ENCODE data around the gene TREM2.
A peak's percentile ranks its signal among the peaks of the same experiment; 100 is the strongest.

TREM2 gene

DNA sequence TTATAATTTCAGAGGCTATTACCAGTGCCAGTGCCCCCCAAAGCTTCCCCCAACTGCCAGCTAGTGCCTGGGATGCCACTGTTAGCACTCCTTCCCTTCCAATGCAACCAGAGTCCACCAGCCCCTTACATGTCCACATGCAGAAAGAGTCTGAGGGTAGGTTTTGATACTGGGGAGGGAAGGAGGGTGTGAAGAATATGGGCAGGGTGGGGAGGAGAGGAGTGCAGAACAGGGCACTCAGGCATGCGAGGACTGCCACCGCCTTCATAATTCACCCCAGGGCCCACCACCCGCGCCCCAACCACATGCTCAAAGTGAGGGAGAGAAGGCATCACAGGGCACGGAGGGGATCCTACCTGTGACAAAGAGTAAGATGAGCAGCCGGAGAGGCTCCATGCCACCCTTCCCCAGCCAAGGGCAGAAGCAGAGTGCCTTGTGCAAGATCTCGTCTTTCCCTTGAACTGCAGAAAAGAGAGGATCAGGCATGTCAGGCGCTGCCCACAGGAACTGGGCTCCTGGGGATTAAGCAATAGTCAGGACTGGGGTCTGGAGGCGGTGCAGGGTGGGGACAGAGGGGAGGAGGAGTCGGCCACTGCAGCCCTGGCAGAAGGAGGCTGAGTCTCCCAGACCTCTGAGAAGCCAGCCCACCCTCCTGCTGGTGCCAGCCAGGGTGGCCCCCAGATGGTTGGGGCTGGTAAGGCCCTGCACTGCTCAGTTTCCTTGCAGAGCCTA is at the start of gene TREM2:
Gene TREM2 (minus strand): TSS at position 430 of the 732 bp plus-strand sequence. CDS start 34 bp downstream, at position 396.
- H3K36me3 ChIP-seq (ENCODE audit: control insufficient read depth, insufficient read depth, low read length, severe bottlenecking), result no peaks in the 10 kb centered on the region
- no peak for DNase-seq (ENCODE audit: low read depth)
- H3K9ac ChIP-seq (ENCODE audit: low read length), result no peak within 1 kb of the TSS
- no peak within 1 kb of the TSS for H3K4me3 ChIP-seq (ENCODE audit: low read length)
- peaks cover 60% of the 10 kb centered on the region for H3K27me3 ChIP-seq (replicated peaks; ENCODE audit: control insufficient read depth, insufficient read depth, low read length)
- no peaks in the 10 kb centered on the region for H3K4me1 ChIP-seq (ENCODE audit: control insufficient read depth, insufficient read depth, low read length)
- H3K9me3 ChIP-seq (ENCODE audit: control insufficient read depth, low read length), result no peaks in the 10 kb centered on the region

DNA sequence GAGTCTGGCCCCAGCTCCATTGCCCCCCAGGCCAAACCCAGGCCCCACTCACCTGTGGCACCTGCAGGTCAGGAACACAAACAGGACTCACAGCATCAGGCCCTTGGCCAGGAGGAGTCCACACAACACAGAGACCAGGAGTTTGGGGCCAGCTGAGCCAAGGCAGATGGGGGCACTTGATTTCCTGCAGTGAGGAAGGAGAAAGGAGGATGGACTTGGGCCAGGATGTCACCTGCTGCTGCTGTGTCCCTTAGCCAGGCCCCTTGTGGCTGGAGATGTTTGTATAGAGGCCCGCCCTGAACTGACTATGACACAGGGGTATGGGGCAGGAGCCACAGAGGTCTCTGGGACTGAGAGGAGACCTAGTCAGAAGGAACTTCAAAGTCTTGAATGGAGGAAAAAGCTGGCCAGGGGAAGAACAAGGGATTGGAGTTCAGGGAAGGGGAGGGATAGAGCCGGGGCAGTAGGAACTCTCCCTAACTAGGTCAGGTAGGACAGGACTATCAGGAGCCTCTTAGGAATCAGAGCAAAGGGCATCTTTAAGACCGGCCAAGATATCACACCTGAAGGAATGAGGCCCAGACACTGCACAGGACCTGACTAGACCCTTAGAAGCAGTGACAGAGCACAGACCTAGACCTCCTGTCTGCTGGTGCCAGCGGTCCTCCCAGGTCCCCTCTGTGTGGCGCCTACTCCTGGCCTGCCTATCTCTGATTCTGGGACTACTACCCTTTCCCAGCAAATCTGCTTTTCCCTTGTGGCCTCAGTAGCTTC is 46.8 kb upstream of the TREM2 start:
- no peak overlapping the region for H3K4me3 ChIP-seq (ENCODE audit: low read length)
- no peaks in the 10 kb centered on the region for H3K4me1 ChIP-seq (ENCODE audit: control insufficient read depth, insufficient read depth, low read length)
- no peaks in the 10 kb centered on the region for H3K27me3 ChIP-seq (replicated peaks; ENCODE audit: control insufficient read depth, insufficient read depth, low read length)
- no peaks in the 10 kb centered on the region for H3K36me3 ChIP-seq (ENCODE audit: control insufficient read depth, insufficient read depth, low read length, severe bottlenecking)
- DNase-seq (ENCODE audit: low read depth), result no peak
- peaks cover 27% of the 10 kb centered on the region for H3K9me3 ChIP-seq (ENCODE audit: control insufficient read depth, low read length)
- no peak overlapping the region for H3K9ac ChIP-seq (ENCODE audit: low read length)

DNA sequence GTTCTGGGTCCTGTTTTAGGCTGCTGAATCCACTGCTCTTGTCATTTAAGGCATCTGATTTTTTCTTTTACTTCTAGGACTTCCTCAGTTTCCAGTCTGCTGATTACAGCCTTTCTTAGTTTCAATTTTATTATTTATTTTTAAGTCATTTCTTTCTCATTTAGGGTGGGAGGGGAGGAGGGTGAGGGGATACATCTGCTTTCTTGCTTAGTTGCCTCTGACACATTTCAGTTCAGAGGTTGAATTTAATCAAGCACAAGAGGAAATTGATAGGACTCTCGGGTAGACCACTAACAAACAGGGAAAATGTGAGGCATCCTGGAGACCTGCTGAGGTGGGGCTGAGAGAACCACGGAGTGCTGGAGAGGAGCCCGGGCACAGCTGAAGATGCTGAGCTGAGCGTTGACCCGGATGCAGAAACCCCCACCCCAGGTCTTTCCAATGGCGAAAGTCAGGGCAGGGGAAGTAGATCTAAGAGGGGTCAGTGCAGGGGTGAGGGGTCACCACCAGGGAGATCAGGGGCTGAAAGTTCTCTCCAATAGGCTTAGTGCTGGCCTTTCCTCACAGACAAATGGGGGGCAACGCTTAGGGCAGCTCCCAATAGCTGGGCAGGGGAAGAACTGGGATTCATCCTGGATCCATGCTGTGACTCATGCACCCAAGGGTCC is 45.7 kb upstream of the TREM2 start:
- Histone ChIP-seq H3K36me3 (ENCODE audit: control insufficient read depth, insufficient read depth, low read length, severe bottlenecking) (no peaks in the 10 kb centered on the region), H3K27me3 (replicated peaks; ENCODE audit: control insufficient read depth, insufficient read depth, low read length) (no peaks in the 10 kb centered on the region), H3K4me3 (ENCODE audit: low read length) (no peak overlapping the region), H3K9me3 (ENCODE audit: control insufficient read depth, low read length) (peaks cover 17% of the 10 kb centered on the region), H3K4me1 (ENCODE audit: control insufficient read depth, insufficient read depth, low read length) (no peaks in the 10 kb centered on the region), H3K9ac (ENCODE audit: low read length) (no peak overlapping the region)
- no peak for DNase-seq (ENCODE audit: low read depth)

DNA sequence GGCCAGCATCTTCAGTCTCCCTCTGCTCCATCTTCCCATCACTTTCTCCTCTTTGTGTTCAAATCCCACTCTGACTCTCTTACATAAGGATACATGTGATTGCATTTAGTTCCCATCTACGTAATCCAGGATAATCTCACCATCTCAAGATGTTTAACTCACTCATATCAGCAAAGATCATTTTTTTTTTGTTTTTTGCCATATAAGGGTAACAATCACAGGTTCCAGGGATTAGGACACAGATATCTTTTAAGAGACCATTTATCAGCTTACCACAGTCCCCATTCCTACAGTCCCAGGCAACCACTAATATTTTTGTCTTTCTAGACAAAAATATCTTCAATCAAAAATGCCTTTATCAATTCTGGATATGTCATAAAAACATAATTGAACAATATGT is 41.2 kb upstream of the TREM2 start:
- DNase-seq (ENCODE audit: low read depth), result no peak
- Histone ChIP-seq H3K9ac (ENCODE audit: low read length) (no peak overlapping the region), H3K9me3 (ENCODE audit: control insufficient read depth, low read length) (peaks cover 6% of the 10 kb centered on the region), H3K27me3 (replicated peaks; ENCODE audit: control insufficient read depth, insufficient read depth, low read length) (peaks cover 3% of the 10 kb centered on the region), H3K4me1 (ENCODE audit: control insufficient read depth, insufficient read depth, low read length) (peaks cover 3% of the 10 kb centered on the region), H3K36me3 (ENCODE audit: control insufficient read depth, insufficient read depth, low read length, severe bottlenecking) (no peaks in the 10 kb centered on the region), H3K4me3 (ENCODE audit: low read length) (no peak overlapping the region)

DNA sequence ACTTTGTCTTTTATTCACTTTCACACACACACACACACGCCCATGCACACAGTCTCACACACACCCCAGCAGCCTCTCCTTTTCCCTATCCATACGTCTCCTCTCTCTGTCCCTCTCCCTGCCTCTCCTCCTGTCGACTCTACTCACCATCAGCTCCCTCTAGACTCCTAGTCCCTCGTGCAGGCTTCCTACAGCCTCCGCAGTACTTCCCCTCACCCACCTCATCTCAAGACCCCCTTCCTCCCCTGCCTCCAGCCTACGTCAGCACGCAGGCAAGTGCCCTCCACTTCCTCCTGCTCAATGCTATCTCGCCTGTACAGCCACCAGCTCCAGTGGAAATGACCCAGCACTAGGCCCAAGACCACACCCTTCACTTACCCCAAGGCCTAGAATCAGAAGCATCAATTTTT is 38.9 kb upstream of the TREM2 start:
- H3K27me3 ChIP-seq (replicated peaks; ENCODE audit: control insufficient read depth, insufficient read depth, low read length), result peaks cover 8% of the 10 kb centered on the region
- H3K9me3 ChIP-seq (ENCODE audit: control insufficient read depth, low read length), result peaks cover 6% of the 10 kb centered on the region
- DNase-seq (ENCODE audit: low read depth), result no peak
- no peaks in the 10 kb centered on the region for H3K36me3 ChIP-seq (ENCODE audit: control insufficient read depth, insufficient read depth, low read length, severe bottlenecking)
- H3K9ac ChIP-seq (ENCODE audit: low read length), result no peak overlapping the region
- H3K4me1 ChIP-seq (ENCODE audit: control insufficient read depth, insufficient read depth, low read length), result peaks cover 3% of the 10 kb centered on the region
- no peak overlapping the region for H3K4me3 ChIP-seq (ENCODE audit: low read length)

DNA sequence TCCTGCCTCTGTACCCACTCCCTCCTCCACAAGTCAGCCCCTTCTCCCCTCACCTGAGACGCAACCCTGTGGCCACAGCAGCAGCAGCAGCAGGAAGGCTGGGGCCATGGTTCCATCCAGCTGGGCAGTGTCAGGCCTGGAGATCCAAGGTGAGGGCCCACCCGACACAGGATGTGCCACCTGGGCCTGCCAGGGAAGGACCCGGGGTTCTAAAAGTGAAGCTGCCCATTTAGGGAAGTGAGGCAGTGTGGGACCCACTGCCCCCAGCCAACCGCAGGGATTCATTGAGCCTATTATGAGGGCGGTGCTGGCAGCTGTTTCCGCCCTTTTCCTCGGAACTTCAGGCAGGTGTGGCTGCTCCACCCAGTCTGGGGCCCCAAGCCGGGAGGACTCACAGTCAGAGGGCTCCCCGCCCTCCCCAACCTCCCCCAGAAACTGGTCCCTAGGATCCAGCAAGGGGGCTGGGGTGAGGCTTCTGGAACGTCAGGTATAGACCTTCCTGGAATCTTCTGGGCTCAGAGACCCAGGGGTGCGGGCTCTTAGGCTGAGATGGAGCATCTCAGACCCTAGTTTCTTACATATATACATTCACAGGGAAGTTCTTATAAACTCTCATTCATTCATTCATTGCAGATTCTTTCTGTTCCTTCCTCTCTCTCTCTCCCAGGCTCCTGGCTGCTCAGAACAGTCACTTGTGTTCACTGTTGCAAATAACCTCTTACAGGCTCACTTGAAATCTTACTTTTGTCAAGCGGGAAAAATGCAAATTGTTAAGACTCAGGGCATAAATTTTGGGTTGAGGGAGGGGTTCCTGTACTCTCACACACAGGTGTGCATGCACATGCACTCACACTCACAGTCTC is 38.2 kb upstream of the TREM2 start, which contains the start of gene TREML2:
Gene TREML2 (minus strand): TSS at position 249 of the 863 bp plus-strand sequence. CDS start 141 bp downstream, at position 108.
- no peak for DNase-seq (ENCODE audit: low read depth)

DNA sequence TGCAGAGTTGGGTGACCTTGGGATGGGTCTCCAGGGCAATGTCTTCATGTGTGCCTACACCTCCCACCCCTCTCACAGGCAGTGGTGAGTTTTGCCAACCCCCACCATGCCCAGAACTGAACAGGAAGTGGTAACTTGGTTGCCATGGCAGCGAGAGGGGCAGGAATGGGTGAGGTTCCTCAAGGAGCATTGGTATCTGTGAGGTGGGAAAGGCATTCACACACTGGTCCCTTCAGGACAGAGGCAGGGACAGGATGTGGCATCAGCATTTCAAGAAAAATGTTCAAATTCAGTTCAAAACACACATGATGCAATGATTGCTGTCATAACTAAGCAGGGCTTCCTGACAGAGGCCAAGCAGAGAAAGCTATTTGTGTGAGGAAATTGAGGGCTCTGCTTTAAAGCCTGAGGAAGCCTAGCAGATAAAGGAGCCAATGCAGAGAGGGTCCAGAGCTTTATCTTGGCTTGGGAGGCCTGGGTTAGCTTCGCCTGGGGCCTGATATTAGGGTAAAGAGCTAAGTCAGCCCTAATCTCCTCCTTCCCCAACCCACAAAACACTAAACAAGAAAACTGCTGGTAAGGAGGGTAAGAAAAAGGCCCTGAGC is 37.5 kb upstream of the TREM2 start:
- Histone ChIP-seq H3K9ac (ENCODE audit: low read length) (no peak overlapping the region), H3K27me3 (replicated peaks; ENCODE audit: control insufficient read depth, insufficient read depth, low read length) (peaks cover 12% of the 10 kb centered on the region), H3K36me3 (ENCODE audit: control insufficient read depth, insufficient read depth, low read length, severe bottlenecking) (no peaks in the 10 kb centered on the region), H3K9me3 (ENCODE audit: control insufficient read depth, low read length) (peaks cover 6% of the 10 kb centered on the region), H3K4me3 (ENCODE audit: low read length) (no peak overlapping the region), H3K4me1 (ENCODE audit: control insufficient read depth, insufficient read depth, low read length) (peaks cover 3% of the 10 kb centered on the region)
- DNase-seq (ENCODE audit: low read depth), result peak; percentile 44

More for the DNA sequence above, 38.2 kb upstream of the TREM2 start, which contains the start of gene TREML2:
- H3K4me3 ChIP-seq (ENCODE audit: low read length), result no peak within 1 kb of the TSS
- peaks cover 3% of the 10 kb centered on the region for H3K4me1 ChIP-seq (ENCODE audit: control insufficient read depth, insufficient read depth, low read length)
- H3K36me3 ChIP-seq (ENCODE audit: control insufficient read depth, insufficient read depth, low read length, severe bottlenecking), result no peaks in the 10 kb centered on the region
- H3K27me3 ChIP-seq (replicated peaks; ENCODE audit: control insufficient read depth, insufficient read depth, low read length), result peaks cover 12% of the 10 kb centered on the region
- no peak within 1 kb of the TSS for H3K9ac ChIP-seq (ENCODE audit: low read length)
- H3K9me3 ChIP-seq (ENCODE audit: control insufficient read depth, low read length), result peaks cover 6% of the 10 kb centered on the region

DNA sequence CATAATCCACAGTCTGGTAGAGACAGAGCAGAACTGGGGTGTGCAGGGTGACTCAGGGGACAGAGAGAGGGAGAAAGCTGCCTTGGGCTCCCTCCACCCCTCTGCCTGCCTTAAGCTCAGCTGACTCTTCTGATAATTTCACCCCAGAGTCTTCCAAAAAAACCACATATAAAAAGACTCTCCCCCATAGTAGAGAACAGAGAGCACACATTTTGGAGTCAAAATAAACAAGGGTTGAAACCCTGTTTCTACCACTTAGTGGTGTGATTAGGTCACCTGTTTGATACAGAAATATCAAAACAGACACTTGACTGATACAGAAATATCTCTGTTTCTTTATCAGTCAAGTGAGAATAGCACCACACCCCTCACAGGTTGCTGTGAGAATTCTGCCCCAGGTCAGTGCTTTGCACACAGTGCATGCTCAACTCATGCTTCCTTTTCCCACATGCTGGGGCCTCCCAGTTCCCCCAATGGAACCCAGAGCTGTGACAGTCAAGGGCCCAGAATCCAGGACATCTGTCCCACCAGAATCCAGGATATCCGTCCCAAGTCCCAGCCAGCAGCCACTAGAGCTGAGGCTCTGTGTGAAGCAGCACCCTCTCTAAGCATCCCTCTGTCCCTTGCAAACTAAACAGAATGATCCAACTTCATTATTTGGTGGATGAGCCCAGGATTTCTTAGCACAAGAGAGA is 36.8 kb upstream of the TREM2 start:
- H3K36me3 ChIP-seq (ENCODE audit: control insufficient read depth, insufficient read depth, low read length, severe bottlenecking), result no peaks in the 10 kb centered on the region
- no peak for DNase-seq (ENCODE audit: low read depth)

DNA sequence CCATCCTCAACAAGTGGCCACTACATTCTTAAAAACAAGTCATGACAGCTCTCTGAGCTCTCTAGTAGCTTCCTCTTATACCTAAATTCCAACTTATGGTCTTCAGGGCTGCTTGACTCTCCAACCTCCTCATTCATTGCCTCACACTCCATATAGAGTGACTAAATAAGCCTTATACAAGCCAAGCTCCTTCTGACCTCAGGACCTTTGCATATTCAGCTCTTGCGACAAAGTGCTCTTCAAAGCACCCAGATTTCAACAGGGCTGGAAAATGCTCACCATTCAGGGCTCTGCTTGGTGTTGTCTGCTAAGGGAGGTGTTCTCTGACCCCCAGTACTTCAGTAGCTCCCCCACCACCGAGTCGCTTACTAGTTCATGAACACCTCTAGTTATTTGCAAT is 34.3 kb upstream of the TREM2 start:
- Histone ChIP-seq H3K36me3 (ENCODE audit: control insufficient read depth, insufficient read depth, low read length, severe bottlenecking) (no peaks in the 10 kb centered on the region), H3K4me3 (ENCODE audit: low read length) (no peak overlapping the region), H3K27me3 (replicated peaks; ENCODE audit: control insufficient read depth, insufficient read depth, low read length) (peaks cover 29% of the 10 kb centered on the region), H3K9ac (ENCODE audit: low read length) (no peak overlapping the region), H3K9me3 (ENCODE audit: control insufficient read depth, low read length) (no peaks in the 10 kb centered on the region), H3K4me1 (ENCODE audit: control insufficient read depth, insufficient read depth, low read length) (peaks cover 3% of the 10 kb centered on the region)
- DNase-seq (ENCODE audit: low read depth), result no peak

More for the DNA sequence above, 36.8 kb upstream of the TREM2 start:
- Histone ChIP-seq H3K27me3 (replicated peaks; ENCODE audit: control insufficient read depth, insufficient read depth, low read length) (peaks cover 14% of the 10 kb centered on the region), H3K9me3 (ENCODE audit: control insufficient read depth, low read length) (peaks cover under 1% of the 10 kb centered on the region), H3K4me3 (ENCODE audit: low read length) (no peak overlapping the region), H3K4me1 (ENCODE audit: control insufficient read depth, insufficient read depth, low read length) (peaks cover 3% of the 10 kb centered on the region), H3K9ac (ENCODE audit: low read length) (no peak overlapping the region)

DNA sequence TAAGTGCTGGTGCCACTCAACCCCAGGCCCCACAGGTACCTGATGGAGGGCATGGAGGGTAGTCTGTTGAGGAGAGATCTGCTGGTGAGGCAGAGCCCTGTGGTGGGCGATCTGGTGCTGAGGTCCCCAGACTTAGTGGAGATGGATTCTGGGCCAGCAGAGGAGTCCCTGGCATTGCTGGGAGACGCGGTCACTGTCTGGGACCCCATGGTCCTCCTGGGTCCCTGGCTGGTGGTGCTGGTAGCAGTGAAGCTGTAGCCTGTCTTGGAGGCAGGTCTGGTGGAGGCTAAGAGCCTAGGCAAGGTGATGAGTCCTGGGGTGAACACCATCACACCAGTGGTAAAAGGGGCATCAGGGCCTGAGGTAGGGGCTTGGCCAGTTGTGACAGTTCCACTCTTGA is 31.5 kb upstream of the TREM2 start:
- H3K9me3 ChIP-seq (ENCODE audit: control insufficient read depth, low read length), result peaks cover 11% of the 10 kb centered on the region
- no peaks in the 10 kb centered on the region for H3K4me1 ChIP-seq (ENCODE audit: control insufficient read depth, insufficient read depth, low read length)
- DNase-seq (ENCODE audit: low read depth), result no peak
- no peak overlapping the region for H3K4me3 ChIP-seq (ENCODE audit: low read length)
- no peak overlapping the region for H3K9ac ChIP-seq (ENCODE audit: low read length)
- peaks cover 25% of the 10 kb centered on the region for H3K27me3 ChIP-seq (replicated peaks; ENCODE audit: control insufficient read depth, insufficient read depth, low read length)
- H3K36me3 ChIP-seq (ENCODE audit: control insufficient read depth, insufficient read depth, low read length, severe bottlenecking), result no peaks in the 10 kb centered on the region

Data from adipocyte (in vitro differentiated cells).